ENCODE measurements around the gene ADK.
"Not testable (repeated sequence)": the region's sequence is repeated elsewhere in the genome, so short reads cannot be mapped to it uniquely, and the experiment has no call there.

ADK gene

DNA sequence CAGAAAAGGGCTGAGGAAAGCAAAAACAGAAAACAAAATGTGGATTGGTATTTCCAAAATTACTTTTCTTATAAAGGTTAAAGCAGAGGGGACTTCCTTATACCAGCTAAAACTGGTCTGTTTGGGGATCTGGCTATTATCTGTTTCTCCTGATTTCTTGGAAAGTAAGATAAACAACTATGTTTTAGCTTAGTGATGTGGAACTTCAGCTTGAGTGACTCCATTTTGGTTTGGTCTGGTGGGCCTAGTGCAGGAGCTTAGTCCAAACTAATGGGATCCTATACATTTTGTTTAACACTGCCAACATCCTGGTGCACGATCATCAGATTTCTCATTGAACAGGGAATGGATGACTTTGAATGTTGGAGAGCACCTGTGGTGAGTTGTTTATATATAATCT, 283.5 kb downstream of the ADK start:
- no peak for DNase-seq

DNA sequence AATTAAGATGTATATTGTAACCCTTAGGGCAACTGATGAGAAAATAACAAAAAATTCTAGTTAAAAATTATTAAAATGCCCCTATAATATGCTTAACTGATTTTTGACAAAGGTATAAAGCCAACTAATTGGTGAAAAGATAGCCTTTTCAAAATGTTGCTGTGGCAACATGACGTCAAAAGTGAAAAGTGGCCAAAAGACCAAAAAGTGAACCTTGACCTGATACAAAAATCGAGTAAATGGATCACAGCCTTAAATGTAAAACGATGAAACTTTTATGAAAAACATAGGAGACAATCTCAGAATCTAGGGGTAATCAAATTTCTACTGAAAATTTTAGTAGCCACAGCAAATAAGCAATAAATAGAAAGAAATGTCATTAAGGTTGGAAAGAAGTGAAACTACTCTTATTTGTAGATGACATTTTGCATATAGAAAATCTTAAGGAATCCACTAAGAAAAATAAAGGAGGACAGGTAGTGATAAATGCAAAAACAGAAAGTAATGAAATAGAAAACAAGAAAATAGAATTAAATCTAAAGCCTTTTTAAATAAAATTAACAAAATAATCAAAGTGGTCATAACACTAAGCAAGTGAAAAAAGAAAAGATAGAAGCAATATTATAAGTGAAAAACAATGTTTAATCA, 285.6 kb downstream of the ADK start:
- no peak for DNase-seq

DNA sequence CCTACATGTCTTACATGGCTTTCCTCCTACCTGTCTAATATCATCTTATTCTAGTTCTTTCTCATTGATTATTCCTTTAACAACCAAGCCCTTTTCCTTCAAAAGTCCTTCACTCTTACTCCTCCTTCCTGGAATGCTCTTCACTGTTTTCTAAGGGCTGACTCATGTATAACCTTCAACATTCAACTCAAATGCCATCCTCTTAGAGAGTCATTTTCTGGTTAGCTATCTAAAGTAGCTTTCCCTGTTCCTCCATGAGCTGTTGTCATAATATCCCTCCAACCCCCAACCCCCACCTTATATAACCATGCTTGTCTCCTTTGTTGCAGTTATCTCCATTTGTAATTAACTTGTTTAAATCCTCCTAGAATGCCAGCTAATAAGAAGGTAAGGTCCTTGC, 286.8 kb downstream of the ADK start:
- no peak for DNase-seq

DNA sequence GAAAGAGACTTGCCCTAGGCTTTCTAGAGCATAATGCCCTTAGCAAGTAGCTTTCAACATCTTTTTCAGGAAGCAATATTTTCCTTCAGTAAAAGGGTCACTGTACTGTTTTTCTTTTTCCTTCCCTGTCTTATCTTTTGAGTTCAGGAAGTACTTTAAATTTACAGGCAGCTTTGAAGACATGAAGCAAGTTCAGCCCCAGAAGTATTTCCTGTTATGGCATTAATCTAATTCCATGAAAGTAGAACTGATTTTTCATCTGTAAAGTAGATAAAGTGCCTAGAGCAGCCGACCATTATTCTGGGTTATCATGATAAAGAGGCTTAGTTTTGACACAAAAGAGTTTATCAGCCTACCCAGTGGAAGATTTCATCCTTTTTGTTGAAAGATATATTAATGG, 288.2 kb downstream of the ADK start:
- DNase-seq, result no peak

DNA sequence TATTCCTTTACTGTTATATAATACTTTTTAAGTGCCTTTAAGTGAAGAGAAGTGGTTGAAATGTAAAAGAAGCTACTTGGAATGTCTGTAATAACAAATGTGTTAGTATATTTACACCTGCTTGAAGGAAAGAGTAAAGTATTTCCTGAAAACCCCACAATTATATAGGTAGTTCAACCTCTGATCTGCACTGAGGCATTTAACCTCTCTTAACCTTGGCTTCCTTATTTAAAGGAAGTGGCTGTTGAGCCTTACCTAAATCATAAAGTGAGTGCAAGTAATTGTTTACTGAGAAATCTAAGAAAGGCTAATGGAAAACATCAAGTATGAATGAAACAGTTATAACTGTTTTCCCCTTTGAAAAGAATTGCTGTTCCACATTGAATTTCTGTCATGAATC, 294.5 kb downstream of the ADK start:
- no peak for DNase-seq

DNA sequence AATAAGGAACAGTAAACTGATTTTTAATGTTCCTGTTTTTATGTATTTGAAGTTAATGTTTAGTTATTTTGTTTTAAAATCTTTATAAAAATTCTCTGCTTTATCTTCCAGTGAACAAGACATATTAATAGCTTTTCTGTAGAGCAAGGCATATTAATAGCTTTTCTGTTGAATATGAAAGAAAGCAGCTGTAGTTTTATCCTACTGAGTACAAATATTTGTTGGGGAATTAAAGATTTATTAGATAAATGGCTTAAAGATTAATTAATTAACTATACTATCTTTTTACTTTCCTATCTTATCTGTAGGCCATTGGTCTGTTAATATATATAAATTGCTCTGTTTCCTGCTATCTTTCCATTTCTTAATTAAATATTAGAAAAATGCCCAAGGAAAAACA, 299.6 kb downstream of the ADK start:
- DNase-seq, result no peak

DNA sequence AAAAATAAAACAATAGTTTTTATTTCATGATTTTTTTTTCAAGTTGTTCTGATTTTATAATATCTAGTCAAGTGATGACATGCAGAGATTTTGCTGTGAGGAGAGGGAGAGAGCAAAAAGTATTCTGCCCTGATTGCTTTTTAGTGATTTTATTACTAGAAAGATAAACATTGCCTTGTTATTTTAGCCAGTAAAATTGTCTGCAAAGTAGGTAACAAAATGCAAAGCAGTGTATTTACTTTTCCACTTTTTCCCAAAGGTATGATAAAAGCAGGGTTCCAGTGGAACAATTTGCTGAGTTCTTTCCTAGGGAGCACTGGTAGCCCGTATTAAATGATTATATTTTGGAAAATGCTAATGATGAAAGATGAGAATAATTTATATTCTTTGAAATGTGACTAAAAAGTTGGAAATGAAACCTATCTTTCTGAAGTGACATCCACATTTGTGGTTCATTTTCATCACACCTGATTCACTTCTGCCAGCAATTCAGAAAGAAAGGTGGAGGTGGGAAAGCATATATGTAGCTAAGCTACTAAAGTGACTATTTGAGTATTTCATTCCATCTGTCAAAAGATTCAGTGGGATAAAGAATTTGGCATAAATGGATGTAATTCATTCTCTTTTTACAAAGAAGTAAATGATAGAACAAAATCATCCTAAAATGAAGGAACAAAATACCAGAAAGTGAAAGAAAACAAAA, 300.3 kb downstream of the ADK start:
- no peak for DNase-seq

DNA sequence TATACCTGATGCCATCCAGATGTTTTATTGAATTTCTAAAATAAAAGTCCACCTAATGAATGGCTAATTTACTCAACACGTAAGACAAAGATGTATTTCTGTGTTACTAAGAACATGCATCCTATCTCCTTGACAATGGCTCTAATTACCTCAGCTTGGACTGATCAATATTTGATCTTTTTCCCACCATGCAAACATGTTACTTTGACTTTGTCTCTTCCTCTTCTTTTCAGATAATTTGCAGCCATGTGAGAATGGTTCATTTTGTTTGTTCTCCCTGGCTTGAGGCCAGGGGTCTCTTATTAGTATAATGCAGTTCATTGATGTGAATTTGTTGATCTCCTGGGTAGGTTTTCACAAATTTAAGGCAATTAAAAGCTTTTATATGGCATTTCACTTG, 302.1 kb downstream of the ADK start:
- no peak for DNase-seq

DNA sequence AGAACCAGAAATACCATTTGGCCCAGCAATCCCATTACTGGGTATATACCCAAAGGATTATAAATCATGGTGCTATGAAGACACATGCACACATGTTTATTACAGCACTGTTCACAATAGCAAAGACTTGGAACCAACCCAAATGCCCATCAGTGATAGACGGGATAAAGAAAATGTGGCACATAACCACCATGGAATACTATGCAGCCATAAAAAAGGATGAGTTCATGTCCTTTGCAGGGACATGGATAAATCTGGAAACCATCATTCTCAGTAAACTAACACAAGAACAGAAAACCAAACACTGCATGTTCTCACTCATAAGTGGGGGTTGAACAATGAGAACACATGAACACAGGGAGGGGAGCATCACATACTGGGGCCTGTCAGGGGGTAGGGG, 306.5 kb downstream of the ADK start:
- not testable (repeated sequence) for DNase-seq

DNA sequence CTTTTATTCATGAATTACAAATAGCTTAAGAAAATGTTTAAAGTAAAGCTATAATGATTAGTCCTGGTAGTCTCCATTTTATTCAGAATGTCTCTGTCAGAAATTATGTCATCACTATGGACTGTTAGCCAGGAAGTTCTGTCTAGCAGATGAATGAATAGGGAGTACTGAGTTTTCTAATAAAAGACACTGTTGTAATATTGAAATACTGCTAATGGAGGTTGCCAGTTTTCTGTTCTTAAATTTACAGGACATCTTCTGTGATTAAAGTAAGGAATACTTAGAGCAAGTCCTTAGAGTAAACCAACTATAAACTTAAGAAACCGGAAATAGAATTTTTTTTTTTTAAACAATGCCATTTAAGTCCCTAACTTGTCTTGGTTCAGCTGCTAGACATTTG, 309.8 kb downstream of the ADK start:
- DNase-seq, result no peak

DNA sequence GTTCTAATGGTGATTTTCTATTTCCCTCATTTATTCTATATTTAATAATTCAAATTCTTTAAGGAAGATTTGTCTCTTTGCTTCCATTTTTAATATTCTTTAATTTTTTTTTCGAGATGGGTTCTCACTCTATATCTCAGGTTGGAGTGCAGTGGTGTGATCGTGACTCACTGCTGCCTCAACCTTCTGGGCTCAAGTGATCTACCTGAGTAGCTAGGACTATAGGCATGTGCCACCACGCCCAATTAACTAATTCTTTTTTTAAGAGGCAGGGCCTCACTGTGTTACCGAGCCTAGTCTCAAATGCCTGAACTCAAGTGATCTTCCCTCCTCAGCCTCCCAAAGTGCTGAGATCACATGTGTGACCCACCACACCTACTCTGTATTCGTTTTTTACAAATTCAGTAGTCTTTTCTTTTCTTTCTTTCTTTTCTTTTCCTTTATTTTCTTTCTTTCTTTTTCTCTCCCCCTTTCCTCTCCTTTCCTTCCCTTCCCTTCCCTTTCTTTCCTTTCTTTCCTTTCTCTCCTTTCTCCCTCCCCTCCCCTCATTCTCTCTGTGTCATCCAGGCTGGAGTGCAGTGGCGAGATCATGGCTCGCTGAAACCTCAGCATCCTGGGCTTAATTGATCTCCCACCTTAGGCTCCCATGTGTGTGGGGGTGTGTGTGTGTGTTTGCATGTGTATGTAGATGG, 323.1 kb downstream of the ADK start:
- no peak for DNase-seq

DNA sequence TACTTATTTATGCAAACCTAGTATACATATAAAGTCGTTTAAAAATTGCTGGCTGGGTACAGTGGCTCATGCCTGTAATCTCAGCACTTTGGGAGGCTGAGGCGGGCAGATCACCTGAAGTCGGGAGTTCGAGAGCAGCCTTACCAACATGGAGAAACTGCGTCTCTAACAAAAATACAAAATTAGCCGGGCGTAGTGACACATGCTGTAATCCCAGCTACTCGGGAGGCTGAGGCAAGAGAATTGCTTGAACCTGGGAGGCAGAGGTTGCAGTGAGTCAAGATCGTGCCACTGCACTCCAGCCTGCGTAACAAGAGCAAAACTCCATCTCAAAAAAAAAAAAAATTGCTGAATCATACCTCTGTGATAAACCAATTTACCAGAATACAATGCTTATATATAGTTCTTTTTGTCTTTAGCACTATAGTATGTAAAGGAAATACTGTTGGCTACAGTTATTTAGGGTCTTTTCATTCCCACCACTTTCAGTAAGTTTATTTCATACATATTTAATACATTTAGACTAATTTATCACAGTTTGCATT, 325.2 kb downstream of the ADK start:
- not testable (repeated sequence) for DNase-seq

DNA sequence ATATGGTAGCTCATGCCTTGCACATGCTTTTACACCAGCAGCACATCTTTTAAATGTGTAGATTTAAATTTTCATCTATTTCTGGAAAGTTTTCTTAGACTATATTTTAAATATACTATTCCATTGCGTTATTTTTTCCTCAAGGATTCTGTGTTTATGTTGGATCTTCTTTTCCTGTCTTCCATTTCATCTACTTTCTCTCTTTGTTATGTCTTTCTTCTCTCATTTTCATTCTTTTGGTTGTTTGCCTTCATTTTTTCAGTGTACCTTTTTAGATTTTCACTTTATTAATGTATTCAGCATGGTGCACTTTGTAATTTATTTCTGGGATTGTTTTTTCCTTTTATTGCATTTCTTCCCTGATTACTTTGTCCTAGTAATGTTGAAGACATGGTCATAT, 329.8 kb downstream of the ADK start:
- DNase-seq, result no peak

DNA sequence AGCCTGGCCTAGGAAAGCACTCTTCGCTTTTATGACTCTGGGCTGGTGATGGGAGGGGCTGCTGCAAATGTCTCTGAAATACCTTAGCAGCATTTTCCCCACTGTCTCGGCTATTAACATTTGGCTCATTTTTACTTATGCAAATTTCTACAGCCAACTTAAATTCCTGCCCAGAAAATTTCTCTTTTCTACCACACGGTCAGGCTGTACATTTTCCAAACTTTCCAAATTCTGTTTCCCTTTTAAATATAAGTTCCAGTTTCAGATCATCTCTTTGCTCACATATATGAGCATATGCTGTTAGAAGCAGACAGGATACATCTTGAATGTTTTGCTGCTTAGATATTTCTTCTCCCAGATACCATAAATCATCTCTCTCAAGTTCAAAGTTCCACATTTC, 332.3 kb downstream of the ADK start:
- DNase-seq, result no peak

DNA sequence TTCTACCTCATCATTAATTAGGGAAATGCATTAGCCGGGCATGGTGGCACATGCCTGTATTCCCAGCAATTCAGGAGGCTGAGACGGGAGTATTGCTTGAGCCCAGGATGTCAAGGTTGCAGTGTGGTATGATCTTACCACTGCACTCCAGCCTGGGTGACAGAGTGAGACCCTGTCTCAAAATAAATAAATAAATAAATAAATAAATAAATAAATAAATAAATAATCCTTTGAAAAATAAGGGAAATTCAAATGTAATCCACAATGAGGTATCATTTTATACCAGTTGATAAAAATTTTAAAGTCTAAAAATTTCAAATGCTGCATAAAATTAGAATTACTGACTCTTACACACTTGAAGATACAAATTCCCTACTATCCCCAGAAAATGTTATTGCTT, 334.3 kb downstream of the ADK start:
- no peak for DNase-seq

DNA sequence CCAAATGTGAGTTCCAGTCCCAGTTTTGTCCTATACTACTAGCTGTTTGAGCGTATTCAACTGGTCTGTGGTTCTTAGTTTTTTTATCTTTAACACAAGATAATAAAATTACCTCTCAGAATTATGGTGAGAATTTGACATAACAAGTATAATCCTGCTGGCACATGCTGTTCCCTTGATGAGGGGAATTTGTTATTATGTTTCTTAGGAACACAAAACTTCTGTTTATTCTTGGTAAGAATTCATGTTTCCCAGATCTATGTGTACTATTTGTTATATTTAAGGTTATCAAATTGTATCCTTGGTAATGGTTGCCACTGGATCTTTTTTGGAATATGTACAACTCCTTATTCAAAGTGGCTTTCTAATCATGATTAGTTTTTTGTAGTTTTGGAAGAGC, 335.6 kb downstream of the ADK start:
- no peak for DNase-seq

DNA sequence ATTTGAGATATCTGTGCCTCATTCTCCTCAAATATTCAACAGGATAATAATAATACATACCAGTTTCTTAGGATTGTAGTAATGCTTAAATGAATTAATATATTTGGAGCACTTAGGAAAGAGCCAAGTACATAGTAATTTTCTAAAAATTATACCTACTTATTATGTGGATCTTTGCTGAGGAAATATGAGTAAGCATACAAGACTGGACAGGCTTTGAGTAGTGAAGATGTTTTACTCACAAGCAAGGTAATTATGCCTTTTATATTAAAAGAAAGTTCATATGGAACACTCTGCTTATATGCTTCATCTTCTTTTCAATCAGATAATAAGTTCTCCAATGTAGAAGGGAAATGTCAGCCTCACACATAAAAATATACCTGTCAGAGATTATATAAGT, 337.9 kb downstream of the ADK start:
- no peak for DNase-seq

DNA sequence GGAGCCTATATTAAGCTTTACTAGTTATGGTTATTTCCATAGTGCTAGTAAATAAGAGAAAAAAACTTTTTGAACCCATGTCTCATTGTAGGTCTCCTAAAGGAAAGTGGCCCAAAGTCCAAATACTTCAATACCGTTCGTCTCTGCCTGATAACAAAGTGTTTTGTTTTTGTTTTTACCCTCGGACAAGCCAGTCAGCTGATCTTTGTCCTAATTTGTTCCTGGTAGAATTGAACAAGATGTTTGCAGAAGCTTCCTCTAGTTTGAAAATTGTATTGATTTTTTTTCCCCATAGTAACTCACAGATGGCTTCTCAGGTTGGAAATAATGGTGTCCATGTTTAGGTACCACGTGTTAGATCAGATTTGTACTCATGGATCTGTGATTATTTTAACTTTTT, 339.5 kb downstream of the ADK start:
- no peak for DNase-seq

DNA sequence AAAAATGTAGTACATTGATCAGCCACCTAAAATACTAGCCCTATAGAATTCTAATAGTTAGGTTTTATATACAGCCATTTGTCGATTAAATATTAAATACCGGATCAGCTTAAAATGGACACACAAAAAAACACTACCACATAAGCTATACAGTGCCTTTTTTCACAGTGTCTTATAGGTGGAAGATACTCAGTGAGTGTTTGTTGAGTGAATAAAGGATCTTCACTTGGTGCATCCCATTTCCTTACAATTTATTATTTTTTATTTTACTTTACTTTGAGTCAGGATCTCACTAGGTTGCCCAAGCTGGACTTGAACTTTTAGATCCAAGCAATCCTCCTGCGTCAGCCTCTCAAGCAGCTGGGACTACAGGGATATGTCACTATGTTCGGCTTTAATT, 340.0 kb downstream of the ADK start:
- DNase-seq, result no peak

DNA sequence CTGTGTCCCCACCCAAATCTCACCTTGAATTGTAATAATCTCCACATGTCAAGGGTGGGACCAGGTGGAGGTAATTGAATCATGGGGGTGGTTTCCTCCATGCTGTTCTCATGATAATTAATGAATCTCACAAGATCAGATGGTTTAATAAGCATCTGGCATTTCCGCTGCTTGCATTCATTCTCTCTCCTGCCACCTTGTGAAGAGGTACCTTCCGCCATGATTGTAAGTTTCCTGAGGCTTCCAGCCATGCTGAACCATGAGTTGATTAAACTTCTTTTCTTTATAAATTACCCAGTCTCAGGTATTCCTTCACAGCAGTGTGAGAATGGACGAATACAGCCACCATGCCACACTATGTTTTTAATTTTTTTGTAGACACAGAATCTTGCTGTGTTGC, 345.3 kb downstream of the ADK start:
- DNase-seq, result not testable (repeated sequence)

DNA sequence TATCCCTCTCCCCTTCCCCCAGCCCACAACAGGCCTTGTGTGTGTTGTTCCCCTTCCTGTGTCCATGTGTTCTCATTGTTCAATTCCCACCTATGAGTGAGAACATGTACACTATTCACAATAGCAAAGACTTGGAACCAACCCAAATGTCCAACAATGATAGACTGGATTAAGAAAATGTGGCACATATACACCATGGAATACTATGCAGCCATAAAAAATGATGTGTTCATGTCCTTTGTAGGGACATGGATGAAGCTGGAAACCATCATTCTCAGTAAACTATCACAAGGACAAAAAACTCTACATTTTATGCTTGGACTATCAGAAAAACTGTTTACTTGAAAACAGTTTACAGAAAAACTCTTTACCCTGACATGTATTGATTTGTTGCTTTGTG, 347.6 kb downstream of the ADK start:
- not testable (repeated sequence) for DNase-seq

DNA sequence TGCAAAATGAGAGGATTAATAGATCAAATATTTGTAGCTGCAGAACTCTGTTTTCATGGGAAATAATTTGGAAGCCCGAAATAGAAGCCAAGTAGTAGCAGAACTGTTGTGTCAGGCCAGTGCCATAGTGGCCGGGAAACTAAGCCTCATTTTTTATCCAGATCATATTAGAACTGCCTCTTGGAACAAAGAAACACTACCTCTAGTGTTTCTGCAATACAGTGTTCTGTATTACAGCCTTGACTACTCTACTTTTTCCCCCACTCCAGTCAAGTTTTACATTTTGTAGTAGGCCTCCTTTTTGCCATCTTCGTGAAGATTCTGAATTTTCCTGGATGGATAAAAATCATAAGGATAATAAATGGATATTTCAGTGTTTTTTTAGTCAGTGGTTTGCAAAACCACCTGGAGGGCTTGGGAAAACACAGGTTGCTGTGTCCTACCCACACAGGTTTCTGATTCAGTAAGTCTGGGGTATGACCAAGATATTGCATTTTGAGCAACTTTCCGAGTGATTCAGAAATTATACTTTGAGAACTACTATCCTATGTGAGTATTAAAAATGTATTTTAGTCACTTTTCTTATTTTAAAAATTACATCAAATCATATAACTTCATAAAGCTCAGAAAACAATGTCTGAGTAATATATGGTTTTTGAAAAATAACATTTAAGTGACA, 349.1 kb downstream of the ADK start:
- DNase-seq, result no peak

DNA sequence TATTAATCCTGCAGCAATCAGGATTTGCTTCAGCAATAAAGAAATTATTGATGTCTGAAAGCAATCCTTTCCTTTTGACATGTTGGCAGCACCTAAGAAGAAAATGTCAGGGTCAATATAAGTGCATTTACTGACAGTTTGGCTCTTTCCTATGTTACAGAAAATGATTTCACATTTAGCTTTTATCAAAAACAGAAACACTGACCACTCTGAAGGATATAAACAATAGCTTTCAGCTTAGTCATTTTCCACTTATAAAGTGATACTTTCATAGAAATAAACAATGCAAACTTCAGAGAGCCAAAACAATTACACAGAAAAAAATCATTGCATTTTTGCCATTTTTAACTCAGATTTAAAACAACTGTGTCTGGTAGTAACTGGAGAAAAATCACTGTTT, 349.8 kb downstream of the ADK start:
- DNase-seq, result no peak
